Hematopoietic multipotent progenitor cell (in vitro differentiated cells): ENCODE data around the gene ZFP90. TPM values are rescaled to one million over a fixed set of nuclear protein-coding genes. Genes with fewer than 3 reads are reported as not detected.
"Not testable (repeated sequence)": the region's sequence is repeated elsewhere in the genome, so short reads cannot be mapped to it uniquely, and the experiment has no call there.

ENCODE experiments used
- DNase-seq, 3 donors: peaks; one replicate each; pipeline ENCODE4 v3.0.0-alpha.2; 2011 to 2015; ENCODE audit warnings: low read depth in 2 of 3, low spot score in 2 of 3
- total RNA-seq: library from RNA; depleted of rRNA; stranded (reverse); fragments of >200 nt; gene quantifications from one replicate; pipeline ENCODE4 v1.2.3, GENCODE V29; 2012

Gene ZFP90
- 29.1 TPM for total RNA-seq

DNA sequence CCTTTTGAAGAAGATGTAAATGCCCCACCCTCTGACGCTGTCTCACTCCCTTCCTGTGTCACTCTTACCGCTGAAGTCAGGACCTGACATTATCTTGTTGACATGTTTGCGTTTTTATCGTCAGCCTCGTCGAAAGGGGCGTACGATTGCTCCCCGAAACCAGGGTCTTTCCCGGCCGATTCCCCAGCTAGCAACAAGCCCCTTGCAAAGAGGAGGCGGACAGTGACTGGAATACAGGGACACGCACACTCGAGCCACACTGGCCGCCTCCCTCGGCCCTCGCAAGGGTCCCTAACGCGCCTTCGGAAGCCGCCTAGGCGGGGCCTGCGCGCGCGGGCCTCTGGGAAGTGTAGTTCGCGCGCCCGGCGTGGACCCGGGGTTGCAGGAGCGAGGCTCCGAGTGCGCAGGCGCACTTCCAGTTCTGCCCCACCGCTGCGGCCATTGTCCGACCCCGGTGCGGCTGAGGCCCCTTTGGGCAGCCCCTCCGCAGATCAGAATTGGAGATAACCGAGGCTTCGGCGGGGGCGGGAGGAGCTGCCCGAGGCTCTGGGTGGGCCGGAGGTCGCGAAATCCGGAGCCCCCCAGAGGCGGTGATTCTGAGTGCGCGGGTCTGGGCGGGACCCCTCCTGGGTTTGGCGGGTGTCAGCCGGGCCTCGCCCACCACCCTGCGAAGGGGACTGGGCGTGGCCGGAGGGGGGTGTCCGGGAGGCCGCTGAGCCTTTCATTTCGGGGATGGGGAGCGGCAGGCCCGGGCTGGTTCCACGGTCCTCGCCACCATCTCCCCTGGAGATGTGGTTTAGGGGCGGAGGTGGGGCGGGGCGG, at the start of gene ZFP90:
TSS of gene ZFP90 (plus strand) at position 412 of the 822 bp plus-strand sequence. CDS start 502 bp downstream, outside the sequence.
- peak; percentile 75 to 89 (median 89) for DNase-seq

DNA sequence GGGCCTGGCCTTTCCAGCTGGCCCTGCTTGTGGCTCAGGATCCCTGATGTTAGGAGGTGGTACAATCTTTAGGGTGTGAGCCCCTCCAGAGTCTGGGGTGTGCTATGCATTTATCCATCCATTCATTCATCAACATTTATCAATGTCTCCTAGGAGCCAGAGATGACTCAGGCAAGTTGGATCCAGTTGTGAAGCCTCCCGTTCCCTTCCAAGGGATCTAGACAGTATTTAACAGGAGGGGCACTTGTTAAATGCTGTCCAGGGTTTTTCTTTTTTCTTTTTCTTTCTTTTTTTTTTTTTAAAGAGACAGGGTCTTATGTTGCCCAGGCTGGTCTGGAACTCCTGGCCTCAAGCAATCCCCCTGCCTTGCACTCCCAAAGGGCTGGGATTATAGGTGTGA, 48.7 kb upstream of the ZFP90 start:
- no peak for DNase-seq

DNA sequence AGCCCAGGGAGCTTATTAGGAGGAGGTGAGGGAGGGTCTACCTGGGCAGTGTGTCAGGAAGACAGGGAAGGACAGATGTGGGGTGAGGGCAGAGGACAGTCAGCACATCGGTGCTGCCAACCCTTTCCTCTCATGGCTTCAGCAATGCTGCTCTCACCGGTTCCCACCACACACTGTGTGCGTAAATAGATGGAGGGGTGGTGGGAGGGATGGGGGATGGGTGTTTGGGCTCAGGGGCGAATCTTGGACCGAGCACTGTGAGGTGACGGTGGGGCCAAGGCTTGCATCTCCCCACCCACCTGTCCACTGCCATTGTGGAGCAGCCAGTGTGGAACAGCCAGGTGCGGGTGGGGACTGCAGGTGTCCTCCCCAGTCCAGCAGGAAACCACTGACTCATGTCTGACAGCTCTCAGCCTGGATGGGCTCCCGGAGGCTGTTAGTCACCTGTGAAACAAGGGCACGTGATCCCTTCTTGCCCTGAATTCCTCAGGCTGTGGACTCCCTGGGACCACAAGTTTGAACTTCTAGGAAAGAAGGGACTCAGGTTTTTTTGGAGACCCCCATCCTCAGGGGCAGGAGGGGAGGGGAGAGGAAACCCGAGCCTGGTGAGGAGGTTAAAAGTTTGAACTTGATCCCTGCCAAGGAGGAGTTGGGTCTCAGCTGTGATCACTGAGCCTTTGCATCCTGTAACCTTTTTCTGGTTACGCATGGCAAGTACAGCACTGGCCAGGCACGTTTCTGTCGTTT, 48.1 kb upstream of the ZFP90 start:
- DNase-seq, result no peak

DNA sequence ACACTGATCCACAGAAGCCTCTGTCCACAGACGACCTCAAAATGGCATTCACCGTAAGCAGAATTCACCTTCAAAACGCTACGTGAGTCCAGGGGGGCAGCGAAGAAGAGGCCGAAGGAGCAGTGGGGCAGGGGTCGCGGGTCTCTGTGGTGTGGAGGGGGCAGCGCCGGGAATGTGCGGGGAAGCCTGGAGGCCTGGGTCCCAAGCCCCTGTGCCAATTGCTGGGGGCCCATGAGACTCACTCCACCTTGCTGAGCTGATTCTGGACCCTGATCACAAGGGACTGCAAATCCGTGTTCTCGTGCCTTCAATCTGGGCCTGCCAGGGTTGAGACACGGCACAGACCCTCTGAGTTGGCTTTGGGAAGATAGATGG, 47.5 kb upstream of the ZFP90 start:
- no peak for DNase-seq

DNA sequence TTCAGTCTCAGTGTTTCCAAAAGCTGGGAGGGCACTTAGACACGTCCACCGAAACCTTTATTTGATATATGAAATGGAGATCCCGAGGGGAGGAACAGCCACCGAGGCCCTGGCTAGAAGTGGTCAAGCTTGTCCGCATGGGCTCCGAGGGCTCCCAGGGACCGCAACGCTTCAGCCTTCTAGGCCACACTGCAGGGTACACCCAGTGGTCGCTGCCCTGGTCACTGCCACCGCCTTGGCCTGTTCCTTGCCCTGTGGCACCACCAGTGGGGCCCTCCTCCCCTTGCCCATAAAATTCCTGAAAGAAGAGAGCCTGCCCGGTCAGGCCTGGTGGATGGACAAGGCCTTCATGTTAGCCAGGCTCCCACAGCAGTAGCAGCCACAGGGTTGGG, 46.9 kb upstream of the ZFP90 start:
- no peak for DNase-seq

DNA sequence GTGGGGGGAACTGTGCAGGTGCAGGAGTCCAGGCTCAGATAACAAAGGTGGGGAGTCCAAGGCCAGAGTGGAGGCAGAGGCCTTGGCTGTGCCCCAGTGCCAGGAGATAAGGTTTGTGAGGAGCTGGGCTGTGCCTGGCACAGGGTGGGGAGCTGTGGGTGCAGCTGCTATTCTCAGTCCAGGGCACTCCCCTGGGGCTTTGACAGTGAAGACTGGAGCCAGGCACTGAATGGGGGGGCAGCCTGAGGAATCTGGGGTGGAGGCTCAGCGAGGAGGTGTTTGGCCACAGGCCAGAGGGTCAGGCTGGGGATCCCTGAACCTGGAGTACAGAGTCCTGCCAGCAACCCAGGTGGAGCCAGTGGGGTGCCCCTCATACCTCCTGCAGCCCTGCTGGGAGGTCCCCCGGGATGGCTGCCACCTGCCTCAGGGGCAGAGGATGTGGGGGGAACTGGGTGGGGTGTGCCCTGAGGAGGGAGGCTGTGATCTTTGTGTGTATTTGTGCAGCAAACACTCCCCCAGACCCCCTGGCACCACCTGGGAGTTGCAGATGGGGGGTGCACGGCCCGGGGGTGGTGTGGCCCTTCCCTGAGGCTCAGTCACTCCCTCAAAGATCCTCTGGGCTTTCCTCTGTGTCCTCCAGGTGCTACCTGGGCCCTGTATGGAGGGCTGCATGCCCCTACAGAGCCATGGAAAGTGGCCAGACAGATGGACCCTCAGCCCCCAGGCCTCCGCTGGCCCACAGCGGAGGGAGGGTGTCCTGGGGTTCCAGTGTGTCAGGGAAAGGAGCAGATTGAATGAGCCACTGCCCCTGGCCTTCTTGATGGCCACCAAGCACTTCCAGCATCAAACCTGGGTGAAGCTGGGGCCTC, 46.3 kb upstream of the ZFP90 start:
- no peak for DNase-seq

DNA sequence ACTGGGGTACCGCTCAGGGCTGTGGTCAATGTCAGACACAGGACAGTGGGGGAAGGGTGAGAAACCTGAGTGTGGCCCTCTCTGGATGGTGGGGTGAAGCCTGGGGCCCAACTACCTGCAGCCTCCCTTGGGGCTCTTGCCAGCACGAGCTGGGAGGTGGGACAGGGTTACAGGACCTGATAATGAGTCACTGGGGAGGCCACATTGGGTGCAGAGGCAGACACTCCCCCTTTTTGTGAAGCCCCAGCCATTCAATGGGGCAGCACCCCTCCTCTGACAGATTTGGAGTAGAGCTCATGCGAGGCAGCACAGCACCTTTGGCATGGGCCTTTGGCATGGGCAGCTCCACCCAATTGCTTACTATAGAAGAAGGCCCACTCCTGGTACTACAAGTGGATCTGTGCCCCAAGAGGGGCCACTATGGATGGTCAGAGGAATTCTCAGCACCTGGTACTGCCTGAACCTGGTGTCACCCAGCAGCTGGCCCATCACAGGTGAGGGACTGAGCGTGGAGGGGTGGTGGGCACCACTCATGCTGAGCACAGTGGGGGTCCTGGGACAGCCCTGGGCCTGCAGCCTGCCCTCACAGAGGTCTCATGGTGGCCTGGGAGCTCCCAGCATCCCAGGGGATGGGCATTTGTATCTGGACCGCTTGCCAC, 45.5 kb upstream of the ZFP90 start:
- no peak for DNase-seq

DNA sequence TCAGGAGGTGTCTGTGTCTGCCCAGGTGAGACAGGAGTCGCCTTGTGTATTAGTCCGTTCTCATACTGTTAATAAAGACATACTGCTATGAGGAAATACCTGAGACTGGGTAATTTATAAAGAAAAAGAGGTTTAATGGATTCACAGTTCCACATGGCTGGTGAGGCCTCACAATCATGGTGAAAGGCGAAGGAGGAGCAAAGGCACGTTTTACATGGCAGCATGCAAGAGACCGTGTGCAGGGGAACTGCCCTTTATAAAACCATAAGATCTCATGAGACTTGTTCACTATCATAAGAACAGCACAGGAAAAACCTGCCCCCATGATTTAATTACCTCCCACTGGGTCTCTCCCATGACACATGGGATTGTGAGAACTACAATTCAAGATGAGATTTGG, 44.8 kb upstream of the ZFP90 start:
- DNase-seq, result not testable (repeated sequence)

DNA sequence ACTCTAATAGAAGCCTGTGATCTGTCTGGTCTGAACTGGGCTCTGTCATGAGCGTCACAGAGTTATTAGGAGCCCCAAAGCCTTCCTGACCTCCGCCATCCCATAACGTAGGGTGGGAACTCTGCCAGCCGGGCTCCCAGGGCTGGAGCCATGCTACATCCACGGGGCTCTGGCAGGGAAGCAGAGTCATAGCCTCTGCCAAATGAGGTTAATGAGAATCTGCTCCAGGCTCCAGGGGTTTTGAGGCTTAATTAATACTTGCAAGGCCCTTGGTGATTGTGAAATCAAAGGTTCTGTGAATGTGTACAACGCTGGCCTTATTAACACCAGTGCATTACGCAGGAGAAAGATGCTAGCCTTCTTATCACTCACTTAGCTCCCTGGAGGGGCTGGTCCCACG, 42.4 kb upstream of the ZFP90 start:
- no peak for DNase-seq

DNA sequence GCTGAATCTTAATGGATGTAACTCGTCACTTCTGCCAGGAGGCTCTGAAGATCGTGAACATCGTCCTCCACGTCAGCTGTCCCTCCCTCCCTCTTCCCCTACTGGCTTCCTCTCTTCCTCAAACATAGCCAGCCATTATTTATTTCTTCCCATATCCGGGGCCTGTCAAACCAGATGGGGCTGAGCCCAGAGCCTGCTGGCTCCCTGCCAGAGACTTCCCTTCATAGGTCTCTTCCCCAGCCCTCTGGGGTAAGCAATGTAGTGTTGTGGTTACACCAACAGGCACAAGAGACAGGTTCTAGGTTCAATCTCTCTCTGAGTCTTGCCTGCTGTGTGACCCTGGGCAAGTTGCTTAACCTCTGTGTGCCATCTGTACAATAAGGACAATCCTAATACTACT, 40.1 kb upstream of the ZFP90 start:
- peak in 1 of 3 donors; percentile 34 for DNase-seq

DNA sequence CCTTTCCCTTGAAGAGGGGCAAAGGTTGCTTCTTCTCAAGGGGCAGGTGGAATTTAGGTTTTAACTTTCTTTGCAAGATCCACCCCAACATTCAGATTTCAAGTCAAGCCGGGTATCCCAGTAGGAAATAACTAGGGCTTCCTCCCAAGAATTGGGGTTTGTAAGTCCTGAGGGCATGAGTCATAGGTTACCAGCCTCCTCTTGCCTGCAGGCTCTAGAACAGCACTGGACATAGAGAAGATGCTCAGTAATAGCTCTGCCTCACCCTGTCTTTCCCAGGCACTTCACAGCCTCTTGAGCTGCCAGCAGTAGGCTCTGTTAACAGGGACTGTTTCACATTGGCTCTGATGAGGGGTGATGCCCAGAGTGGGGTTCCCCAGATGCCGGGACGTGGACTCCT, 35.8 kb upstream of the ZFP90 start:
- no peak for DNase-seq

DNA sequence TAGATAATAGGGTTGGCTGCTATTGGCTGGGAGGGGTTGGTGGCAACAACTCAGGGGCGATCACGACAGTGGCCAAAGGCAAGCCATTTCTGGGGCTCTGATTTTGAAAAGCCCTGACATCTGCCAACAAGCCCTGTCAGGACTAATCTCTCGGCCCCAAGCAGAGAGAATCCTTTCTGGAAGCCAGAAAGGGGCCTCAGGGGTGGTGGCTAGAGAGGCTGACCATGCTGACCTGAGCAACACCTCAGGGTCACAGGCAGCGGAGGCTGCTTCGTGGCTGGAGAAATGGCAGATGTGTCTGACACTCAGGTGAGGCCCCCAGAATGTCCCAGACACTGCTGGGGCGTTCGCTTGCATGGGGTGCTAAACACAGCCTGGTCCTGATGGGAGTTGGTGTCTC, 35.0 kb upstream of the ZFP90 start:
- DNase-seq, result no peak

DNA sequence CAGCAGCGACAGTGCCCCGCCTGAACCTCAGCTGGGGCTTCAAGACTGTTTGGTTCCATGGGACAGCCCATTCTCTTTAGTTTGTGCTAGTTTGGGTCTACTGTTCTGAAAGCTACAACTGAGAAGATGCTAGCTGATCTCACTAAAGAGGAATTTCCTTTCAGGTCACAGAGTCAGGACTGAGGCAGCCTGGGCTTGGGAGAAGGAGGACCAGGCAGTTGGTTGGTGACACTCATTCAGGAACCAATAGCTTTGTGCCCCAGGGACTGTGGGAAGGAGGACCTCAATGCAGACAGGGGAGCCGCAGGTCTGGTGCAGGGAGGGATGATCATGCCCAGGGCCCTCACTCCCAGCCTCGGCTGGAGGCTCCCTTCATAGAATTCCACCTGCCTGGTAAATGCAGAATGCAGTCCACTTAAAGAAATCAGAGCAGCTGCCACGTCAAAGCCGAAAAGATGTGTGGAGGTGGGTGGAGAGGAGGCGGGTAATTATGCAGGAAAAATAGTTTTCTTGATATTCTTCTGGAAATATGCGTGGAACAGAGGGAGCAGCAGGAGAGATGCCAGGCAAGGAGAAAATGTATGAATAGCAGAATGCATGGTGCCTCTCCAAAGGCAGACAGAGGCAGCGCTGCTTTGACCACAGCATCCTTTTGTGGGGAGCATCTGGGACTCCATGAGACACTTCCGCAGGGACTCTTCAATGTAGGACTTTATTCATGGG, 32.6 kb upstream of the ZFP90 start:
- DNase-seq, result no peak

DNA sequence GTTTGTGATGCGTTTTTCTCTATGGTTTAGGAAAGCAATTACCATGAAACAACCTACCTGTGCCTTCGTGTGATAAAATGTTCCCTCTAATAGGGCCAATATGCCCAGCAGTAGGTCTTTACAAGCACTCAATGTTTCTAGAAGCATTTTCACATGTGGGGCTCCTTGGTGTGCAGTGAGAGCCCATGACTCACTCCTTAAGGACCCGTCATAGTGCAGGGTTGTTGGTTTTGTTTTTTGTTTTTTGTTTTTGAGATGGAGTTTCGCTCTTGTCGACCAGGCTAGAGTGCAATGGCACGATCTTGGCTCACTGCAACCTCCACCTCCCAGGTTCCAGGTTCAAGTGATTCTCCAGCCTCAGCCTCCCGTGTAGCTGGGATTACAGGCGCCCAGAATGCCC, 31.1 kb upstream of the ZFP90 start:
- DNase-seq, result no peak

DNA sequence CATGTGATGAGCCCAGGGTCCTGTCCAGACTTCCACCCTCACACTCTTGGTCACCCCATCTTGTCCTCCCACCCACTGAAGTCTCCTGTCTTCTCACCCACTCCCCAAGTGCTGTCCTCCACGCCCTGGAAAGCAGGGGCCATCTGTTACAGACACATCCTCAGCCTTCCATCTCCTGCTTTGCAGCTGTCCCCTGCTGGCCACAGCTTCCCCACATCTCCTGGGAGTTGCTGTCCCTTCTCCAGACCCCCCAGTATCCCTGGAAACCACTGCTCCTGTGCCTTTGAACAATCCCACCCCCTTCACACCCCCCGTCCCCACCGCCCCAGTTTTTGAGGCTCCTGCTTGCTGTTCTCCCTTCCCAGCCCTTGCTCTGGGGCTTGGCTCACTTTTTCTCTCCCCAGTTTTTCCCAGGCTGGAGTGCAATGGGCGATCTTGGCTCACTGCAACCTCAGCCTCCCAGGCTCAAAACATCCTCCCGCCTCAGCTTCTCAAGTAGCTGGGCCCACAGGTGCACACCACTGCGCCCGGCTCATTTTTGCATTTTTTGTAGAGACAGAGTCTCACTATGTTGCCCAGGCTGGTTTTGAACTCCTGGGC, 30.4 kb upstream of the ZFP90 start:
- DNase-seq, result no peak

DNA sequence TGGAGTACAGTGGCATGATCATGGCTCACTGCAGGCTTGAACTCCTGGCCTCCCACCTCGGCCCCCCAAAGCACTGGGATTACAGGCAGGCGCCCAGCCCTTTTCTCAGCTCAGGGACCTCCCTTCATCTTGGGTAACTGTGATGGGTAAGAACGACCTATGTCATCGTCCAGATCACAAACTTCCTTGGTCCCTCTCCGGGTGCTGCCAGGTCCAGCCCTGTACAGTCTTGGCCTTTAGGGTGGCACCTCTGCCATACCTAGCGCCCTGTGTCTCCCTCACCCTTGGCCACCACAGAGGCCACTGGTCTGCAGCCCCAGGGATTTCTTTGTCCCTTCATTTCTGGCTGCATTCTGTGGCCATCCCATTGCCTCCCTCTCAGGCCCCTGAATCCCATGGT, 29.7 kb upstream of the ZFP90 start:
- no peak for DNase-seq

DNA sequence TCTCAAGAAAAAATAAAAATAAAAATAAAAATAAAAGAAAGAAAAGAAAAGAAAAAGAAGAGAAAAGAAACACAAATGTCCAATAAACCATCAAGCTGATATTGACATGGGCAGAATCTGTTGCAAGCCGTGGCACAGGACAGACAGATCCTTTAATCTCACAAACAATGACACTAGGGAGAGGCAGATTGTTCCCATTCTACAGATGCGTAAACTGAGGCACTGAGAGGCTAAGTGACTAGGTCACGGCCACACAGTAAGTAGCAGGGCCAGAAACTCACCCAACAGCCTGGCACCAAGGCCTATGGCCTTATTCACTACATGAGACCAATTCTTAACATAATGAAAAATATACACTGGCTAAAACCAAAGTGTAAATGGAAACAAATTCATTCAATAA, 28.3 kb upstream of the ZFP90 start:
- DNase-seq, result no peak

DNA sequence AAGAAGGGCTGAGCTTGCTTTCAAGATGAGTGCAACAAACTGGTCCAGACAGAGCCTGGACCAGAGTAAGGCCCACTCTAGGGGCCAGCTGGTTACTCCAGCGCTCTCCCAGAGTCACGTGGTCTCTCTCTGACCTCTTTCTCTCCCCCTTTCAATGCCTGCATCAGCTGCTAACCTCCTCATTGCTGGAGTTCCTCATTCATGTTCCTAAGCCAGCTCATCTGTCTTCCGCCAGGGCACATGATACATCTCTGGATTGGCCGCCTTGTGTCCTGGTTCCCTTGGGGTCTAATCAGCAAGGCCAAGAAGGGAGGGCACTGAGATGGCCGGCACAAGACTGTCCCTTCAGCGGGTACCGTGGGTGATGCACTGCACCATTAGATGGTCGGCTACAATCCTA, 26.9 kb upstream of the ZFP90 start:
- no peak for DNase-seq

DNA sequence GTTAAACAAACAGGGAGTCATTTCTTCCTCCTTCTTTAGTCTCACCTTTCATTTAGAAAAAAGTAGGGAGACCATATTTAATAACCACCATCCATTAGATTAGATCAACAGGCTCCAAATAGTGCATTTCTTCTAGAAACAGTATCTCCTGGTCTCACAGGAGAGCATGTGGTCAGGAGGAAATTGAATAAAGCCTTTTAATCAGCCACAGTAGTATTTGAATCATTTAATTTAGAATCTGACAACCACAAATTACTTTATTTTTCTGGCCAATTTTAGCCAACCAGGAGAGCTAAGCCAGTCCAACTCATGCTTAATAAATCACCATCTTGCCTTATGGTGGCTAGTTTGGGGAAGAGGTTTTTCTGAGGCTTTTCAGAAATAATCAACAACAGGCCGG, 26.3 kb upstream of the ZFP90 start:
- no peak for DNase-seq

DNA sequence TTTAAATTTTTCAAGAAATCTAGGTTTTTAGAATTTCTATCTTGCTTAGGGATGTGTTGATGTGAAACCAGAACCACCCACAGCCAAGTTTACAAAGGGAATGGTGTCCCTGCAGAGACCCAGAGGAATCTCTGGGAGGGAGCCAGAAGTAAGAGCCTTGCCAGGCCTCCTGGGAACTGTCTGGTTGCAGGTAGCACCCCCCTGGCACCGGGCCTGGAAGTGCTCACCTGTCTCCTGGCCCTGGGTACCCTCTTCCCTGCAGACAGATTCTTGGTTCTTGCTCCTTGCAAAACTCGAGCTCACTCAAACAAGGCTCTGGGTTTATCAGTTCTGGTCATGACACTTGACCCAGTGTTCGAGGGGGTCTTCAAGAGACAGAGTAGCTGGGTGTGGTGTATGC, 24.6 kb upstream of the ZFP90 start:
- DNase-seq, result no peak
